Measurements from ENCODE around the gene TMEM98.
"Not testable (repeated sequence)": the region's sequence is repeated elsewhere in the genome, so short reads cannot be mapped to it uniquely, and the experiment has no call there.

The TMEM98 gene

DNA sequence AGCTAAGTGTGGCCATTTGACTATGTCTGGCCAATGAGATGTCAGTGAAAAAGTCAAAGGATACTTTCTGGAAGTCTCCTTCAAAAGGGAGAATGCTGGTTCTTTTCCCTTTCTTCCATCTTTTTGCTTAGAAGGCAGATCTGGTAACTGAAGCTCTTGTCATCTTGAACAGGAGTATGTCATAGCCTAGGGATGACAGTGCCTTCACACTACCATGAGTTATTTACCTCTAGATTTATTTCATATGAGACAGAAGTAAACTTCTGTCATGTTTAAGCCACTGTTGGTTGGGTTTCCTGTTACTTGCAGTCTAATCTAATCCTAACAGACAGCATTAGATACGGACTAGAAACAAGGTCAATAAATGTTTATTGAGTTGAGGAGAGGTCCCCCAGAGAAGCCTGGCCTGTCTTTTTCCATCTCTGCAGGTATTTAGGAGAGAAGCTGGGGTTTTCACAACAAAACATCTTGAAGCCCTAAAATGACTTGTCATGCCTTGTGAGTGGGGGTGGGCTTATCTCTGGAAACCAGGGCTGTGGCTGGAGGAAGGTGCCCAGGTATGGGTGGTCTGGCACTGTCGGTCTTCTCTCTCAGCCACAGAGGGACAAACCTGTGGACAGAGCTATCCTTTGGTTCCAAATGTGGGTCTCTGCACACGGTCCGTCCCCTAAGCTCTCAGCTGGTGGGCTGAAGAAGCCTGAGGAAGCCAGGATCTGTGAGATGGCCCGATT is 28.5 kb downstream of the TMEM98 start:
- Histone ChIP-seq H3K27ac (ENCODE audit: low read depth, low read length) (no peak overlapping the region), H3K9me3 (ENCODE audit: control insufficient read depth, insufficient read depth, low read length) (no peaks in the 10 kb centered on the region), H3K27me3 (ENCODE audit: control insufficient read depth, insufficient read depth, low read length) (no peaks in the 10 kb centered on the region), H3K36me3 (ENCODE audit: control insufficient read depth, insufficient read depth, low read length) (no peaks in the 10 kb centered on the region), H3K4me1 (ENCODE audit: control insufficient read depth, insufficient read depth, low read length) (no peaks in the 10 kb centered on the region), H3K9ac (ENCODE audit: low read depth, low read length) (no peak overlapping the region), H3K4me3 (ENCODE audit: low read depth, low read length) (no peak overlapping the region)

DNA sequence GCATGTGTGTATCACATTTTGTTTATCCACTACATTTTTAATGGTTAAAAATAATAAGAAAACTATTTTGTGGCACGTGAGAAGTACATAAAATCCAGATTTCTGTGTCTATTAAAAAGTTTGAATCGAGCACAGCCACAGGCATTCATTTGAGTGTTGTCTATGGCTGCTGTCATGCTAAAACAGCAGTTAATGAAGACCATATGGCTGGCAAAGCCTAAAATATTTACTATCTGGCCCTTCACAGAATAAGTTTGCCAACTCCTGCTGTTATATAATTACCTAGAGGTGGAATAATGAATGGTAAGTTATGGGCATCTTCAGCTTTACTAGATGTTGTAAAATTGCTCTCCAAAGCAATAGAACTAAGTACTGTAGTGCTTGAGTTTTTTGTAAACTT is 30.5 kb downstream of the TMEM98 start:
- no peak overlapping the region for H3K4me3 ChIP-seq (ENCODE audit: low read depth, low read length)
- H3K27ac ChIP-seq (ENCODE audit: low read depth, low read length), result no peak overlapping the region
- H3K9me3 ChIP-seq (ENCODE audit: control insufficient read depth, insufficient read depth, low read length), result no peaks in the 10 kb centered on the region
- H3K9ac ChIP-seq (ENCODE audit: low read depth, low read length), result no peak overlapping the region
- H3K27me3 ChIP-seq (ENCODE audit: control insufficient read depth, insufficient read depth, low read length), result no peaks in the 10 kb centered on the region
- H3K4me1 ChIP-seq (ENCODE audit: control insufficient read depth, insufficient read depth, low read length), result no peaks in the 10 kb centered on the region
- no peaks in the 10 kb centered on the region for H3K36me3 ChIP-seq (ENCODE audit: control insufficient read depth, insufficient read depth, low read length)

DNA sequence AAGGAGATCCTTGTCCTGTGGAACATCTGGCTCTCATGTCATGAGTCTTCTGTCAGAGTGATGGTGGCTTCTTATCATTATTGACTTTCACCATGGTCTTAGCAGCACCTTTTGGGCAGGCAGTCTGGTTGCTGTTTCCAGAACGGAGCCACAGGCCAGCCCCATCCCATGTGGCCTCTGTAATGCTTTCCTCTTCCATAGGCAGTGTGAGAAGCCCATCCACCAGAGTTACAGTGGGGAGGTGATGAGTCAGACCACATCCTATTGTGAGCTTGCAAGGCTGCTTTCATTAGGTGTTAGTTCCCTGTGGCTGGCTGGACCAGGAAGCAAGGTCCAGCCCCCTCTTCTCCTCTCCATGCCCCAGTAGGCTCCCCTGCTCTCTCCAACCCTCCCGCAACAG is 32.9 kb downstream of the TMEM98 start:
- Histone ChIP-seq H3K4me1 (ENCODE audit: control insufficient read depth, insufficient read depth, low read length) (no peaks in the 10 kb centered on the region), H3K27me3 (ENCODE audit: control insufficient read depth, insufficient read depth, low read length) (no peaks in the 10 kb centered on the region), H3K36me3 (ENCODE audit: control insufficient read depth, insufficient read depth, low read length) (no peaks in the 10 kb centered on the region), H3K4me3 (ENCODE audit: low read depth, low read length) (no peak overlapping the region), H3K9me3 (ENCODE audit: control insufficient read depth, insufficient read depth, low read length) (no peaks in the 10 kb centered on the region), H3K9ac (ENCODE audit: low read depth, low read length) (no peak overlapping the region), H3K27ac (ENCODE audit: low read depth, low read length) (no peak overlapping the region)

DNA sequence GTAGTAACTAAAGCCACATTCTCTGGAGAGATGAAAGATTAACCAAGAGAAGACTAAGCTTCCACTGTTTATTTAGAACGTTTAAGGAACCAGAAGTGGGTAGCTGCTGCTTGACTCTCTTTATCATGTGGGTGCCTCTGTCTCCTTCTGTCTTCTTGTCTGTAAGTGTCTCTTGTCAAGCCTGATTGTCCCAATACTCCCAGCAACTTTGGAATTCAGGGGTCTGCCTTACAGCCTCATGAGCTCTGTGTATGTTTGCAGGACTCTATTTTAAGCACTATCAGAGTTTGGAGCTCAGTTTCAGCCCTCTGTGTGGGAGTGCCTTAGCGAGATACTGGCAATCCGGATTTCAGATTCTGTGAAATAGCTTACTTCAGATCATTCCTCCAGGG is 34.4 kb downstream of the TMEM98 start:
- Histone ChIP-seq H3K9ac (ENCODE audit: low read depth, low read length) (no peak overlapping the region), H3K27me3 (ENCODE audit: control insufficient read depth, insufficient read depth, low read length) (no peaks in the 10 kb centered on the region), H3K27ac (ENCODE audit: low read depth, low read length) (no peak overlapping the region), H3K4me1 (ENCODE audit: control insufficient read depth, insufficient read depth, low read length) (no peaks in the 10 kb centered on the region), H3K9me3 (ENCODE audit: control insufficient read depth, insufficient read depth, low read length) (no peaks in the 10 kb centered on the region), H3K4me3 (ENCODE audit: low read depth, low read length) (no peak overlapping the region), H3K36me3 (ENCODE audit: control insufficient read depth, insufficient read depth, low read length) (no peaks in the 10 kb centered on the region)

- no peaks in the 10 kb centered on the region for H3K36me3 ChIP-seq (ENCODE audit: control insufficient read depth, insufficient read depth, low read length)
- H3K9ac ChIP-seq (ENCODE audit: low read depth, low read length), result no peak overlapping the region
- H3K9me3 ChIP-seq (ENCODE audit: control insufficient read depth, insufficient read depth, low read length), result no peaks in the 10 kb centered on the region
- no peak overlapping the region for H3K4me3 ChIP-seq (ENCODE audit: low read depth, low read length)
- no peaks in the 10 kb centered on the region for H3K4me1 ChIP-seq (ENCODE audit: control insufficient read depth, insufficient read depth, low read length)
- no peak overlapping the region for H3K27ac ChIP-seq (ENCODE audit: low read depth, low read length)
- H3K27me3 ChIP-seq (ENCODE audit: control insufficient read depth, insufficient read depth, low read length), result no peaks in the 10 kb centered on the region
Measured at GRCh38 chr17:32964541-32964940, 36.6 kb downstream of the TMEM98 start.

- H3K9ac ChIP-seq (ENCODE audit: low read depth, low read length); H3K9me3 ChIP-seq (ENCODE audit: control insufficient read depth, insufficient read depth, low read length); H3K27me3 ChIP-seq (ENCODE audit: control insufficient read depth, insufficient read depth, low read length); H3K27ac ChIP-seq (ENCODE audit: low read depth, low read length); H3K4me3 ChIP-seq (ENCODE audit: low read depth, low read length); H3K36me3 ChIP-seq (ENCODE audit: control insufficient read depth, insufficient read depth, low read length); H3K4me1 ChIP-seq (ENCODE audit: control insufficient read depth, insufficient read depth, low read length): not testable (repeated sequence)
Measured at GRCh38 chr17:32969231-32969630, 41.3 kb downstream of the TMEM98 start.

DNA sequence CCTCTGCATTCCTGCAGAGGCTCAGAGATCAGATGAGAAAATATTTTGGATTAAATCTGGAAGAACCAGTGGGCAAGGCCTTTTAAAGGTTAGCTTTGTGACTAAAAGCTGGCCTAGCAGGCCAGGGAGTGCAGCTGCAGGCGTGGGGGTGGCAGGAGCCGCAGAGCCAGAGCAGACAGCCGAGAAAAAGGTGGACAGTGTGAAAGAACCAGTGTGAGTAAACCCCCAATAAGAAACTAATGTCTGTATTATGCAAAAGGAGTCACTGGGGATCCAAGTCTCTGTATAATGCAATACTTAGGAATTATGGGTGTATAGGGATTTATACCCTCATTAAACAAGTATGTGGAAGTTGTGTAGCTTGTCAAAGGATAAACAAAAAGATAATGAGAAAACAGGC is 42.3 kb downstream of the TMEM98 start:
- H3K27ac ChIP-seq (ENCODE audit: low read depth, low read length), result no peak overlapping the region
- no peak overlapping the region for H3K9ac ChIP-seq (ENCODE audit: low read depth, low read length)
- no peak overlapping the region for H3K4me3 ChIP-seq (ENCODE audit: low read depth, low read length)
- no peaks in the 10 kb centered on the region for H3K36me3 ChIP-seq (ENCODE audit: control insufficient read depth, insufficient read depth, low read length)
- H3K9me3 ChIP-seq (ENCODE audit: control insufficient read depth, insufficient read depth, low read length), result no peaks in the 10 kb centered on the region
- H3K27me3 ChIP-seq (ENCODE audit: control insufficient read depth, insufficient read depth, low read length), result no peaks in the 10 kb centered on the region
- no peaks in the 10 kb centered on the region for H3K4me1 ChIP-seq (ENCODE audit: control insufficient read depth, insufficient read depth, low read length)

GRCh38 chr17:32971171-32971570 is 43.2 kb downstream of the TMEM98 start:
- no peak overlapping the region for H3K27ac ChIP-seq (ENCODE audit: low read depth, low read length)

DNA sequence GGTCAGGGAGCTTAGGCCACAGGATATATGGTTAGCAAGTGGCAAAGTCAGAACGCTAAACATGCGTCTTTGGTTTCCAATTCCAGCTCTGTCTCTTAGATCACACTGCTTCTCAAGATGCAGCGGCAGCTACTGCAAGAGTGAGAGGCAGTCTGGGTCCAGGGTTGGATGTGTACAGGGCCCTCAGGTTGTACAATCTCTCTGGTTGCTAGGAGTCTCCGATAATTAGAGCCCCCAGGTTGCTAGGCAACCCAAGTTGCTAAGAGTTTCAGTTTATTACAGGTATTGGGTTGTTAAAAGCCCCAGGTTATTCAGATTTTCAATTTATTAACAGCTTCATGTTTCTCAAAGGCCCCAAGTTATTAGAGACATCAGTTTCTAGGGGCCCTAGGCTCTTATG is 48.2 kb downstream of the TMEM98 start:
- no peaks in the 10 kb centered on the region for H3K36me3 ChIP-seq (ENCODE audit: control insufficient read depth, insufficient read depth, low read length)
- peaks cover 5% of the 10 kb centered on the region for H3K9me3 ChIP-seq (ENCODE audit: control insufficient read depth, insufficient read depth, low read length)
- H3K27me3 ChIP-seq (ENCODE audit: control insufficient read depth, insufficient read depth, low read length), result no peaks in the 10 kb centered on the region
- no peaks in the 10 kb centered on the region for H3K4me1 ChIP-seq (ENCODE audit: control insufficient read depth, insufficient read depth, low read length)
- H3K27ac ChIP-seq (ENCODE audit: low read depth, low read length), result no peak overlapping the region
- no peak overlapping the region for H3K9ac ChIP-seq (ENCODE audit: low read depth, low read length)
- H3K4me3 ChIP-seq (ENCODE audit: low read depth, low read length), result no peak overlapping the region

More at GRCh38 chr17:32971171-32971570, 43.2 kb downstream of the TMEM98 start:
- Histone ChIP-seq H3K4me3 (ENCODE audit: low read depth, low read length) (no peak overlapping the region), H3K9ac (ENCODE audit: low read depth, low read length) (no peak overlapping the region), H3K36me3 (ENCODE audit: control insufficient read depth, insufficient read depth, low read length) (no peaks in the 10 kb centered on the region), H3K9me3 (ENCODE audit: control insufficient read depth, insufficient read depth, low read length) (no peaks in the 10 kb centered on the region), H3K27me3 (ENCODE audit: control insufficient read depth, insufficient read depth, low read length) (no peaks in the 10 kb centered on the region), H3K4me1 (ENCODE audit: control insufficient read depth, insufficient read depth, low read length) (no peaks in the 10 kb centered on the region)

- Histone ChIP-seq H3K9ac (ENCODE audit: low read depth, low read length) (no peak overlapping the region), H3K27ac (ENCODE audit: low read depth, low read length) (no peak overlapping the region), H3K27me3 (ENCODE audit: control insufficient read depth, insufficient read depth, low read length) (no peaks in the 10 kb centered on the region), H3K9me3 (ENCODE audit: control insufficient read depth, insufficient read depth, low read length) (peaks cover 10% of the 10 kb centered on the region), H3K36me3 (ENCODE audit: control insufficient read depth, insufficient read depth, low read length) (no peaks in the 10 kb centered on the region), H3K4me1 (ENCODE audit: control insufficient read depth, insufficient read depth, low read length) (no peaks in the 10 kb centered on the region), H3K4me3 (ENCODE audit: low read depth, low read length) (no peak overlapping the region)
Measured at GRCh38 chr17:32976605-32977004, 48.7 kb downstream of the TMEM98 start.

DNA sequence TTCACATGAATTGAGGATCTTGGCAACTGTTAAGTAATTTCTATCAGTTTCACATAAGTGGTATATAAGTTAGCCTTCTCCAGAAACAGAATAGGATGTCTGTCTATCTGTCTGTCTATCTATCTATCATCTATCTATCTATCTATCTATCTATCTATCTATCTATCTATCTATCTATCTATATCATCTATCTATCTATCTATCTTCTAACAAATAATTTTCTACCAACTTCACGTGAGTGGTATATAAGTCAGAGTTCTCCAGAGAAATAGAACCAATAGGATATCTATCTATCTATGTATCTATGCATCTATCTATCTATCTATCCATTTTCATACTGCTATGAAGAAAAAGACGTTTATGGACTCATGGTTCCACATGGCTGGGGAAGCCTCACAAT is 52.3 kb downstream of the TMEM98 start:
- no peak overlapping the region for H3K27ac ChIP-seq (ENCODE audit: low read depth, low read length)
- no peaks in the 10 kb centered on the region for H3K36me3 ChIP-seq (ENCODE audit: control insufficient read depth, insufficient read depth, low read length)
- H3K9ac ChIP-seq (ENCODE audit: low read depth, low read length), result no peak overlapping the region
- no peak overlapping the region for H3K4me3 ChIP-seq (ENCODE audit: low read depth, low read length)
- H3K4me1 ChIP-seq (ENCODE audit: control insufficient read depth, insufficient read depth, low read length), result no peaks in the 10 kb centered on the region
- peaks cover 16% of the 10 kb centered on the region for H3K9me3 ChIP-seq (ENCODE audit: control insufficient read depth, insufficient read depth, low read length)
- no peaks in the 10 kb centered on the region for H3K27me3 ChIP-seq (ENCODE audit: control insufficient read depth, insufficient read depth, low read length)

Measured in HUES48 (cell line).